ENCODE results near the gene RBM18. TPM values are rescaled to one million over a fixed set of nuclear protein-coding genes. Genes with fewer than 3 reads are reported as not detected.

RBM18 gene, protein sequence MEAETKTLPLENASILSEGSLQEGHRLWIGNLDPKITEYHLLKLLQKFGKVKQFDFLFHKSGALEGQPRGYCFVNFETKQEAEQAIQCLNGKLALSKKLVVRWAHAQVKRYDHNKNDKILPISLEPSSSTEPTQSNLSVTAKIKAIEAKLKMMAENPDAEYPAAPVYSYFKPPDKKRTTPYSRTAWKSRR
- 29.3 and 30.8 TPM in 2 replicates for total RNA-seq (2021)
- percentile 77 among the genes with signal in this experiment for Bru-seq, nascent RNA
- percentile 77 among the genes with signal in this experiment for BruChase-seq, experiment 1, labeled RNA remaining after a 2-hour chase
- percentile 75 among the genes with signal in this experiment for BruChase-seq, experiment 2, labeled RNA remaining after a 6-hour chase
- long read RNA-seq, full-length matches to known transcripts, result 104 of 118 reads
- long read RNA-seq, partial matches to known transcripts, result 0 of 118 reads
- long read RNA-seq, other reads (novel, unspliced or antisense), result 14 of 118 reads

- no peak for TF ChIP-seq EZH2 (IDR thresholded peaks at IDR 0.05; ENCODE audit: borderline replicate concordance, low read depth, low read length, poor library complexity, severe bottlenecking)
- TF ChIP-seq, protein P1, sequence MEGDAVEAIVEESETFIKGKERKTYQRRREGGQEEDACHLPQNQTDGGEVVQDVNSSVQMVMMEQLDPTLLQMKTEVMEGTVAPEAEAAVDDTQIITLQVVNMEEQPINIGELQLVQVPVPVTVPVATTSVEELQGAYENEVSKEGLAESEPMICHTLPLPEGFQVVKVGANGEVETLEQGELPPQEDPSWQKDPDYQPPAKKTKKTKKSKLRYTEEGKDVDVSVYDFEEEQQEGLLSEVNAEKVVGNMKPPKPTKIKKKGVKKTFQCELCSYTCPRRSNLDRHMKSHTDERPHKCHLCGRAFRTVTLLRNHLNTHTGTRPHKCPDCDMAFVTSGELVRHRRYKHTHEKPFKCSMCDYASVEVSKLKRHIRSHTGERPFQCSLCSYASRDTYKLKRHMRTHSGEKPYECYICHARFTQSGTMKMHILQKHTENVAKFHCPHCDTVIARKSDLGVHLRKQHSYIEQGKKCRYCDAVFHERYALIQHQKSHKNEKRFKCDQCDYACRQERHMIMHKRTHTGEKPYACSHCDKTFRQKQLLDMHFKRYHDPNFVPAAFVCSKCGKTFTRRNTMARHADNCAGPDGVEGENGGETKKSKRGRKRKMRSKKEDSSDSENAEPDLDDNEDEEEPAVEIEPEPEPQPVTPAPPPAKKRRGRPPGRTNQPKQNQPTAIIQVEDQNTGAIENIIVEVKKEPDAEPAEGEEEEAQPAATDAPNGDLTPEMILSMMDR (conservative IDR thresholded peaks at IDR 0.05; ENCODE audit: low read depth, low read length), result no peak
- DNase-seq (ENCODE audit: low spot score), result peak; percentile 91
- no TSS peak for BruUV-seq (replicated peaks)
- CTCF ChIA-PET, result interaction anchor here (0.6 kb wide), 1 partner anchor 566 kb away, joined by 6 read pairs; no protein-coding TSS in a partner anchor
- H3K27me3 ChIP-seq (replicated peaks; ENCODE audit: insufficient read depth, low read depth, low read length, poor library complexity), result no peaks in the 10 kb centered on the region
- peak within 1 kb of the TSS; percentile 92 for H3K27ac ChIP-seq (ENCODE audit: low read depth, low read length, poor library complexity, severe bottlenecking)
- no peaks in the 10 kb centered on the region for H3K9me3 ChIP-seq (ENCODE audit: low read depth, low read length, poor library complexity, severe bottlenecking)
- POLR2A ChIA-PET (ENCODE audit: low non-redundant PET), result no interaction called here
- H3K4me1 ChIP-seq (ENCODE audit: insufficient read depth, low read length, poor library complexity, severe bottlenecking), result peaks cover 12% of the 10 kb centered on the region
- intact Hi-C loops (cut with micrococcal nuclease; ENCODE audit: unreplicated experiment), result loop anchor here (10.0 kb wide), 1 partner anchor 110 kb away; the partner anchor contains the start of genes MORN5 and NDUFA8
- peak within 1 kb of the TSS; percentile 89 for H3K4me3 ChIP-seq (ENCODE audit: low read depth, low read length, poor library complexity, severe bottlenecking)
- peaks cover 10% of the 10 kb centered on the region for H3K36me3 ChIP-seq (ENCODE audit: insufficient read depth, low read length, poor library complexity, severe bottlenecking)
These were observed at the start of gene RBM18, which contains the start of gene MRRF for GRCh38 chr9:122264360-122265148. RBM18 (minus strand) TSS chr9:122264840; CDS start chr9:122261492, 3,348 bp downstream. MRRF (plus strand) TSS chr9:122264882; CDS start chr9:122270892, 6,010 bp downstream.

DNA sequence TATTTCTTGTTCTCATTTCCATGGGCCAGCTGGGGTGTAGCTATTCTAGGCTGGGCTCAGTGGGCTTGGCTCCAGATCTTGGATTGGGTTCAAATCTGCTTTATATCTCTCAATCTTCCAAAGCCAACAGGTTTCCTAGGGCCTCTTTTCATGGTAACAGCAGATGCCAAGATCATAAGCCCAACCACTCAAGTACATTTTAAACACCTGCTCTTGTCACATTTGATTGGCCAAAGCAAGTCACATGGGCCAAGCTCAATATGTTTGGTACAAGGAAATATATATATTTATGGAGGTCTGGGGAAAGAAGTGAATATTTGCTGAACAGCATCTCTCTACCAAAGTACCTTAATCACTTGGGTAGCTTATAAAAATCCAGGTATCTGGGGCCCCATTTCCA, 49.5 kb upstream of the RBM18 start:
- H3K9me3 ChIP-seq (ENCODE audit: low read depth, low read length, poor library complexity, severe bottlenecking), result no peaks in the 10 kb centered on the region
- ChIA-PET CTCF (no interaction called here), POLR2A (ENCODE audit: low non-redundant PET) (no interaction called here)
- no peak overlapping the region for H3K27ac ChIP-seq (ENCODE audit: low read depth, low read length, poor library complexity, severe bottlenecking)
- DNase-seq (ENCODE audit: low spot score), result no peak
- no TSS peak for BruUV-seq (replicated peaks)
- TF ChIP-seq EZH2 (IDR thresholded peaks at IDR 0.05; ENCODE audit: borderline replicate concordance, low read depth, low read length, poor library complexity, severe bottlenecking), result no peak
- TF ChIP-seq, protein P1 (conservative IDR thresholded peaks at IDR 0.05; ENCODE audit: low read depth, low read length), result no peak
- intact Hi-C loops (cut with micrococcal nuclease; ENCODE audit: unreplicated experiment), result no loop called here
- H3K27me3 ChIP-seq (replicated peaks; ENCODE audit: insufficient read depth, low read depth, low read length, poor library complexity), result no peaks in the 10 kb centered on the region
- H3K36me3 ChIP-seq (ENCODE audit: insufficient read depth, low read length, poor library complexity, severe bottlenecking), result peaks cover 38% of the 10 kb centered on the region
- H3K4me3 ChIP-seq (ENCODE audit: low read depth, low read length, poor library complexity, severe bottlenecking), result no peak overlapping the region
- H3K4me1 ChIP-seq (ENCODE audit: insufficient read depth, low read length, poor library complexity, severe bottlenecking), result no peaks in the 10 kb centered on the region

GRCh38 chr9:122309861-122310260, 45.2 kb upstream of the RBM18 start:
- Histone ChIP-seq H3K27me3 (replicated peaks; ENCODE audit: insufficient read depth, low read depth, low read length, poor library complexity) (no peaks in the 10 kb centered on the region), H3K27ac (ENCODE audit: low read depth, low read length, poor library complexity, severe bottlenecking) (no peak overlapping the region), H3K9me3 (ENCODE audit: low read depth, low read length, poor library complexity, severe bottlenecking) (no peaks in the 10 kb centered on the region), H3K36me3 (ENCODE audit: insufficient read depth, low read length, poor library complexity, severe bottlenecking) (peaks cover 36% of the 10 kb centered on the region), H3K4me3 (ENCODE audit: low read depth, low read length, poor library complexity, severe bottlenecking) (no peak overlapping the region), H3K4me1 (ENCODE audit: insufficient read depth, low read length, poor library complexity, severe bottlenecking) (no peaks in the 10 kb centered on the region)
- intact Hi-C loops (cut with micrococcal nuclease; ENCODE audit: unreplicated experiment), result no loop called here
- POLR2A ChIA-PET (ENCODE audit: low non-redundant PET), result no interaction called here
- BruUV-seq (replicated peaks), result no TSS peak
- no peak for TF ChIP-seq EZH2 (IDR thresholded peaks at IDR 0.05; ENCODE audit: borderline replicate concordance, low read depth, low read length, poor library complexity, severe bottlenecking)
- TF ChIP-seq, protein P1 (conservative IDR thresholded peaks at IDR 0.05; ENCODE audit: low read depth, low read length), result no peak
- DNase-seq (ENCODE audit: low spot score), result no peak
- CTCF ChIA-PET, result no interaction called here
